KMS-11 (cell line): ENCODE measurements around the gene DMC1.

Experiments
- H2AFZ ChIP-seq: fragments of 200-600 bp; sonication (generic); 2 replicates; pipeline ENCODE4 v1.6.1; 2016; ENCODE audit warnings: antibody characterized with exemption, mixed run types, low read depth
- H3K27ac ChIP-seq: fragments of 200-600 bp; sonication (generic); 2 replicates; pipeline ENCODE4 v1.6.1; 2016; ENCODE audit warnings: mild to moderate bottlenecking, mixed run types
- H3K27me3 ChIP-seq: fragments of 200-600 bp; sonication (generic); 2 replicates; pipeline ENCODE4 v1.6.1; 2017; ENCODE audit warnings: mild to moderate bottlenecking, low read depth, mixed run types, moderate library complexity; ENCODE audit not compliant: insufficient read depth
- H3K36me3 ChIP-seq: fragments of 200-600 bp; sonication (generic); 2 replicates; pipeline ENCODE4 v1.6.1; 2017; ENCODE audit warnings: mild to moderate bottlenecking, mixed run types; ENCODE audit not compliant: insufficient read depth
- H3K4me1 ChIP-seq: fragments of 200-600 bp; sonication (generic); 2 replicates; pipeline ENCODE4 v1.6.1; 2016; ENCODE audit warnings: mild to moderate bottlenecking, low read depth, mixed run types; ENCODE audit not compliant: poor library complexity, severe bottlenecking
- H3K4me2 ChIP-seq: fragments of 200-600 bp; sonication (generic); 2 replicates; pipeline ENCODE4 v1.7.0; 2016; ENCODE audit warnings: mild to moderate bottlenecking, mixed run types
- H3K4me3 ChIP-seq: fragments of 200-600 bp; sonication (generic); IDR thresholded peaks from 2 replicates; pipeline ENCODE4 v1.6.1; 2017; ENCODE audit warnings: low read depth, low read length, mixed read lengths; ENCODE audit not compliant: insufficient read depth
- H3K79me2 ChIP-seq: fragments of 200-600 bp; sonication (generic); 2 replicates; pipeline ENCODE4 v1.6.1; 2016; ENCODE audit warnings: low read depth, mixed run types; ENCODE audit not compliant: insufficient read depth
- H3K9ac ChIP-seq: fragments of 200-600 bp; sonication (generic); 2 replicates; pipeline ENCODE4 v1.6.1; 2016; ENCODE audit warnings: mild to moderate bottlenecking, mixed run types
- H4K20me1 ChIP-seq: fragments of 200-600 bp; sonication (generic); 2 replicates; pipeline ENCODE4 v1.6.1; 2016; ENCODE audit warnings: mild to moderate bottlenecking, mixed run types; ENCODE audit not compliant: insufficient read depth
- TF ChIP-seq, protein P1 (sequence below): fragments of 200-600 bp; sonication (generic); conservative IDR thresholded peaks from 2 replicates; pipeline ENCODE4 v1.6.1; 2017; ENCODE audit warnings: low read depth, mild to moderate bottlenecking, antibody characterized with exemption, low read length, moderate library complexity, mixed read lengths

DMC1 gene

DNA sequence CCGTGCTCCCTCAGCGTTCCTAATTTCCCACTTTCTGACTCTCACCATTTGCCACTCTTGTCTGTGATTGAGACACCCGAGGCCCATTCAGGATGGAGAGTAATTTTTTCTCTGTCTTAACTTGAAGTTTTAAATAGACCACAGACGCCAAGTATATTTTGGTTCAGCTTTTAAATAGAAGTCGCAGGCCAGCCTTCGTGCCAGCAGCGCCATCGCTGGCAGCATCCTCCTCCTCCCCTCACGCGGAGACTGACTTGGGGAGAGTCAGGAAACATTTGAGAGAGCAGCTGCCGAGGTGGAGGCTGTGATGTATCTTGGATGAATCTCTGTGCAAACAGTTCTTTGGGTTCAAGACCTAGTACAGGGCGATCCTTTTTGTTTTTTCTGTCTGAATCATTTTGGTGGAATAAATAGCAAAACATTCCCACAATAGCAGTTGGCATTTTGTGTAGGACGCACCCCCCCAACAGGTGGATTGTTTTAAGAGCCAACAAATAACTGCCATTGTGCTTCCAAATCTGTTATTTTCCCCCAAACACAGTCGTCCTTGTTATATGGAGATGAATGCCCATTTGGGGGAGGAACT is 889 bp upstream of the DMC1 start:
- H3K27ac ChIP-seq, result peak overlapping the region; percentile 65
- TF ChIP-seq, protein P1, sequence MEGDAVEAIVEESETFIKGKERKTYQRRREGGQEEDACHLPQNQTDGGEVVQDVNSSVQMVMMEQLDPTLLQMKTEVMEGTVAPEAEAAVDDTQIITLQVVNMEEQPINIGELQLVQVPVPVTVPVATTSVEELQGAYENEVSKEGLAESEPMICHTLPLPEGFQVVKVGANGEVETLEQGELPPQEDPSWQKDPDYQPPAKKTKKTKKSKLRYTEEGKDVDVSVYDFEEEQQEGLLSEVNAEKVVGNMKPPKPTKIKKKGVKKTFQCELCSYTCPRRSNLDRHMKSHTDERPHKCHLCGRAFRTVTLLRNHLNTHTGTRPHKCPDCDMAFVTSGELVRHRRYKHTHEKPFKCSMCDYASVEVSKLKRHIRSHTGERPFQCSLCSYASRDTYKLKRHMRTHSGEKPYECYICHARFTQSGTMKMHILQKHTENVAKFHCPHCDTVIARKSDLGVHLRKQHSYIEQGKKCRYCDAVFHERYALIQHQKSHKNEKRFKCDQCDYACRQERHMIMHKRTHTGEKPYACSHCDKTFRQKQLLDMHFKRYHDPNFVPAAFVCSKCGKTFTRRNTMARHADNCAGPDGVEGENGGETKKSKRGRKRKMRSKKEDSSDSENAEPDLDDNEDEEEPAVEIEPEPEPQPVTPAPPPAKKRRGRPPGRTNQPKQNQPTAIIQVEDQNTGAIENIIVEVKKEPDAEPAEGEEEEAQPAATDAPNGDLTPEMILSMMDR, result no peak; the same call in 1 of the 2 replicates

DNA sequence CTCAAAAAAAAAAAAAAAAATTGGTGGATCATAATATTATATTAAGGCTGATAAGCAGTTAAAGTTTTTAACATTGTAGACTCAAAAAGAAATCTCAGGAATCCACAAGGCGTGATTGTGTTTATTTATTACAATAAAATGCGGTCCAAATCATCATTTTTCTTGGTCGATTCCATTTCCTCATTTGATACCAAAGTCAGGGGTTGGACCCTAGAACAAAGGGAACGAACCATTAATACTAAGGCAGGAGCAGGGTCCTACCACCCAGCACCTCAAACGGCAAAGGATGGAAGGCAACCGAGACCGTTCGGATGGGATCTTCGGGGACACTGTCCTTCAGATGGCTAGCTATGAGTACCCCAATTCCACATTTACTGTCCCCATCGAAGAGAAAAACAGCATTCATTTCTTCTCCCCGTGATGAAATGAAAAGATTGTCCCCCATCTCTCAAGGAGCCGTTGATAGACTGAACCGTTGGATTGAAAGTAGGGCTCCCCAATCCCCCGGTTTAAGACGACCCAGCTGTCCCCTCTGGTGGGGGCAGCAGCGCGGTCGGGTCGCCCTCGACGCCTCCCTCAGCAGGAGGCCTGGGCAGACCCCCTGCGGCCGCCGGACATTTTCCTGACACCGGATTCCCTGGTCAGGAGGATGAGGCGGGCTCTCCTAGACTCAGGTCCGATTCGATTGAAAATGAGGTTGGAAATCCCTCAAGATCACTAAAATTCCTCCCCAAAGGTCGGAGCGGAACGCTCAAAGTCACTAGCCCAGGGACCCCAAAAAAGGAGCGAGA is 607 bp downstream of the DMC1 start:
- peak overlapping the region; percentile 89; the same call in 1 of the 2 replicates for H3K9ac ChIP-seq
- TF ChIP-seq, protein P1, result no peak
- peak overlapping the region; percentile 57 for H3K27ac ChIP-seq
- peak overlapping the region; percentile 87 for H3K4me2 ChIP-seq
- H2AFZ ChIP-seq, result peak overlapping the region; percentile 99
- H3K27me3 ChIP-seq, result no peaks in the 10 kb centered on the region
- no peaks in the 10 kb centered on the region for H3K36me3 ChIP-seq
- H3K79me2 ChIP-seq, result no peaks in the 10 kb centered on the region
- no peak overlapping the region for H3K4me3 ChIP-seq
- no peaks in the 10 kb centered on the region for H4K20me1 ChIP-seq
- H3K4me1 ChIP-seq, result peaks cover 21% of the 10 kb centered on the region

More for the DNA sequence above, 889 bp upstream of the DMC1 start:
- Histone ChIP-seq H3K9ac (peak overlapping the region; percentile 71; the same call in 1 of the 2 replicates), H3K4me1 (peaks cover 21% of the 10 kb centered on the region), H3K27me3 (no peaks in the 10 kb centered on the region), H3K79me2 (no peaks in the 10 kb centered on the region), H3K36me3 (no peaks in the 10 kb centered on the region), H3K4me3 (no peak overlapping the region), H4K20me1 (no peaks in the 10 kb centered on the region), H2AFZ (peak overlapping the region; percentile 87), H3K4me2 (peak overlapping the region; percentile 60)

DNA sequence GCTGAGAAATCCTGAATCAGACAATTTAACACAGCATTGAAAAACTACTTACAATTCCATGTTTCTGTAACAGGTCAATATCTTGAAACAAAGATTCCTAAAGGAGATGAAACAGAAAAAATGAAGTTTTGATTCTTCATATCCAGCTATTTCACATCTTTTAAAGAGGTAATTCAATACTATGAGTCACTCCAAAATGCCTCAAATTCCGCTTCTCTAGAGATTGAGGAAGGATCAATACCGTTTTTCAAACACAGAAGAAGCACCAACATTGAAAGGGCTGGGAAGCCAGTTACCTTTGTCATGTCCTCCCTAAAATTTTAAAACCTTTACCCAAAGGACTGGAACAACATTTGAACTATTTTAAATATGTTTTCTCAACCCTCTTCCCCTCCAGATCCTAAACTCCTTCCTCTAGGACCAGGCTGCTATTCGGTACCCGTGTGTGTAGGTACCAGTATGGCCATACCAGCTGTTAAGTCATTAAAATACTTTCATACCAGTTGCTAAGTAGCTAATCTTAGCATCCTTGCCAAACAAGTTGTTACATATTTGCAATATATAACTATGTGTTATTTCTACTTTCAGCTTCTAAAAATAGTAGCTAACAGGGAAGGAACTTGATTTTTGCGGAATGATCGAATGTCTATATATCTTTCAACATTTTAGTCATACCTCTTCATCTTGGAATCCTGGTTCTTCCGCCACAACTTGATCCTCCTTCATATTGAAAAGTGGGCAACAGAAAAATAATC is 2.3 kb downstream of the DMC1 start:
- H4K20me1 ChIP-seq, result no peaks in the 10 kb centered on the region
- H3K79me2 ChIP-seq, result no peaks in the 10 kb centered on the region
- H3K27me3 ChIP-seq, result no peaks in the 10 kb centered on the region
- no peak overlapping the region for H2AFZ ChIP-seq
- H3K27ac ChIP-seq, result no peak overlapping the region
- TF ChIP-seq, protein P1, result no peak
- H3K36me3 ChIP-seq, result no peaks in the 10 kb centered on the region
- no peak overlapping the region for H3K4me2 ChIP-seq
- peaks cover 21% of the 10 kb centered on the region for H3K4me1 ChIP-seq
- no peak overlapping the region for H3K9ac ChIP-seq
- H3K4me3 ChIP-seq, result no peak overlapping the region

DNA sequence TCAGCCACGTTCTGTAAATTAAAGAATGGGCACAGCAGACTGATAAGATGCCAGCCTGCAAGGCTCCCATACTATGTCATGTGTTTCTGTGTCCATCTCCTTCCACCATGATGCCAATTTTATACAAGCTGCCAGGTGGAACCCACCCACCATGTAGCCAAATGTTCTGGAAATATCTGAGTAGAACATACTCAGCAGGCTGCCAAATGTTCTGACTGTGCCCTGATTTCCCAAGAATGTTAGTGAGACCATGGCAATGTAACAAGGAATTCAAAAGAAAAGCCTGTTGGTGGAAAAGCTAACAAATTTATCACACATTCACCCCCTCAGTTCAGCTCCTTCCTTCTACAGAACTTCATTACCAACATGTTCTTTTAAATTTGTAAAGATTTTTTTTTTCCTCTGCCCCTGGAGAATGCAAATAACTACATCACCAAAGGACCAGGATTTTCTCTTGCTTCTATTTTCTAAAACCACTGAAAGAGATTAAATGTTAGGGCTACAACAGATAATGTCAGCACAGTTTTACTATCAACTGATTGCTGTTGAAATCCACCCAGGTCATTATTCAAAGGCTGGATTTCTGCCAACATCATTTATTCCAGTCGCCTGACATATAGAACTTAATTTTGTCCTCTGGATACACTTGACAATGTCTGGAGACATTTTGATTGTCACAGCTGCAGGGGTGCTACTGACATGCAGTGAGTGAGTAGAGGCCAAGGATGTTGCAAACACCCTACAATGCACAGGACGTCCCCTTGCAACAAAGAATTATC is 3.1 kb downstream of the DMC1 start:
- H3K27ac ChIP-seq, result no peak overlapping the region
- TF ChIP-seq, protein P1, result no peak
- H4K20me1 ChIP-seq, result no peaks in the 10 kb centered on the region
- H3K36me3 ChIP-seq, result no peaks in the 10 kb centered on the region
- H3K27me3 ChIP-seq, result no peaks in the 10 kb centered on the region
- H3K79me2 ChIP-seq, result no peaks in the 10 kb centered on the region
- no peak overlapping the region for H2AFZ ChIP-seq
- no peak overlapping the region for H3K4me3 ChIP-seq
- H3K4me2 ChIP-seq, result no peak overlapping the region
- H3K4me1 ChIP-seq, result peaks cover 18% of the 10 kb centered on the region
- H3K9ac ChIP-seq, result no peak overlapping the region
